Vagina (tissue), 2 donors: Measurements from ENCODE around the gene CAV3. TPM values are rescaled to one million over a fixed set of nuclear protein-coding genes. Genes with fewer than 3 reads are reported as not detected.

ENCODE experiments used
- DNase-seq, 2 donors: peaks; one replicate each; pipeline ENCODE4 v3.0.0-alpha.2; 2017; ENCODE audit errors: extremely low spot score in 2 of 2
- H3K27ac ChIP-seq: fragments of 200-600 bp; sonication (generic); one replicate; pipeline ENCODE4 v1.5.1; 2019
- H3K27me3 ChIP-seq: fragments of 200-600 bp; sonication (generic); one replicate; pipeline ENCODE4 v1.5.1; 2019
- H3K36me3 ChIP-seq, 2 donors: fragments of 200-600 bp; sonication (generic); one replicate each; pipeline ENCODE4 v1.5.1; 2017 to 2019
- H3K4me1 ChIP-seq: fragments of 200-600 bp; sonication (generic); one replicate; pipeline ENCODE4 v1.5.1; 2019
- H3K4me3 ChIP-seq, 2 donors: fragments of 200-600 bp; sonication (generic); 1 replicate in 1 of 2; 2 replicates in 1 of 2; pipeline ENCODE4 v1.5.1; 2016 to 2019
- H3K9me3 ChIP-seq: fragments of 200-600 bp; sonication (generic); one replicate; pipeline ENCODE4 v1.5.1; 2019
- POLR2A ChIP-seq, 2 donors: fragments of 450-650 bp; IDR thresholded peaks; one replicate each; pipeline ENCODE4 v1.6.1; 2017; ENCODE audit warnings: antibody characterized with exemption in 2 of 2, mild to moderate bottlenecking in 2 of 2, moderate library complexity in 2 of 2
- POLR2AphosphoS5 ChIP-seq, 2 donors: sonication (generic); formaldehyde crosslinking; IDR thresholded peaks; one replicate each; pipeline ENCODE4 v1.9.0; 2017; ENCODE audit warnings: antibody characterized with exemption in 2 of 2, mild to moderate bottlenecking in 2 of 2, low read depth in 1 of 2; ENCODE audit not compliant: insufficient read depth in 1 of 2
- intact Hi-C: fragments of 100-400 bp; cut with DNase I; formaldehyde crosslinking; loops from one replicate; pipeline ENCODE4 v1.15.1; 2023
- total RNA-seq: library from RNA; depleted of rRNA; stranded (reverse); fragments of >200 nt; gene quantifications from one replicate; pipeline ENCODE4 v1.2.3, GENCODE V29; 2016
- TF ChIP-seq, protein P1 (sequence below), 3 experiments: fragments of 450-650 bp in 2 of 3; fragments of 200-600 bp in 1 of 3; sonication (generic) in 1 of 3; IDR thresholded peaks; one replicate each; pipeline ENCODE4 v1.5.1; 2017 to 2019; ENCODE audit warnings: antibody characterized with exemption in 3 of 3, mild to moderate bottlenecking in 2 of 3, moderate library complexity in 2 of 3

Gene CAV3
- total RNA-seq, 1 donor from 2014 or later, result not detected

DNA sequence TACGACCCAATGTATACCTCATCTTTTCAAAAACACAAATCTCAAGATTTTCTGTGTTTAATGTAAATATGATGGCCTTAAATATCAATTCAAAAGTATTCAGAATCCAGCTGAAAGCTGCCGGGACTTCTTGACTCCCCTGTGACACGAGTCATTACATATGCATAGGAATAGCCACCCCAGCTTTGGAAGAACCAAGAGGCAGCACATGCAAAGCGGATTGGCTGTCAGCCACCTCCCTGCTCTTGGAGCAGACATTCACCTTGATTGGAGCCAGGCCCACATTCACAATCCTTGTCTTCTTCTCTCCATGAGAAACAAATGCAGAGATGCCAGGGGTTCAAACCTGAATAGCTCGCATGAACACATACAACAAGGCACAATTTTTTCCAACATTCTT lies 10.8 kb upstream of the CAV3 start:
- no peaks in the 10 kb centered on the region for H3K27me3 ChIP-seq
- no peak for DNase-seq

DNA sequence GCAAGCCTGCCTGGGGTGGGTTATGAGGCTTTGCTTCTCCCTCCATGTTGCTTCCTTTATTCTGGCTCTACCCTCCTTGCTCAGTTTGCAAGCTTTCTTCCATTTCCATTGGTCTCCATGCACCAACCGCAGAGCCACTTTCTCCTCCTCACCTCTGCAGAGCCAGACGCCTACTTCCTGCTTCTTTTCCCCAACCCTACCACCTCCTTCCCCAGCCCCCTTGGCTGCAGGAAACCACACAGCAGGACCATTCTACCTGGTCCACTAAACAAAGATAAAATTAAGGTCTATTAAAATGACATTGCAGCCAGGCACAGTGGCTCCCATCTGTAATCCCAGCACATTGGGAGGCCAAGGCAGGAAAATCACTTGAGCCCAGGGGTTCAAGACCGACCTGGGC lies 10.0 kb upstream of the CAV3 start:
- H3K27ac ChIP-seq, result no peak overlapping the region
- no peaks in the 10 kb centered on the region for H3K36me3 ChIP-seq
- H3K4me1 ChIP-seq, result no peaks in the 10 kb centered on the region
- intact Hi-C loops, result no loop called here
- no peaks in the 10 kb centered on the region for H3K9me3 ChIP-seq
- no peak for TF ChIP-seq POLR2AphosphoS5 (IDR thresholded peaks at IDR 0.05; ENCODE audit: insufficient read depth in 1 of 2, low read depth in 1 of 2)
- no peak for TF ChIP-seq POLR2A (IDR thresholded peaks at IDR 0.05)
- TF ChIP-seq, protein P1, sequence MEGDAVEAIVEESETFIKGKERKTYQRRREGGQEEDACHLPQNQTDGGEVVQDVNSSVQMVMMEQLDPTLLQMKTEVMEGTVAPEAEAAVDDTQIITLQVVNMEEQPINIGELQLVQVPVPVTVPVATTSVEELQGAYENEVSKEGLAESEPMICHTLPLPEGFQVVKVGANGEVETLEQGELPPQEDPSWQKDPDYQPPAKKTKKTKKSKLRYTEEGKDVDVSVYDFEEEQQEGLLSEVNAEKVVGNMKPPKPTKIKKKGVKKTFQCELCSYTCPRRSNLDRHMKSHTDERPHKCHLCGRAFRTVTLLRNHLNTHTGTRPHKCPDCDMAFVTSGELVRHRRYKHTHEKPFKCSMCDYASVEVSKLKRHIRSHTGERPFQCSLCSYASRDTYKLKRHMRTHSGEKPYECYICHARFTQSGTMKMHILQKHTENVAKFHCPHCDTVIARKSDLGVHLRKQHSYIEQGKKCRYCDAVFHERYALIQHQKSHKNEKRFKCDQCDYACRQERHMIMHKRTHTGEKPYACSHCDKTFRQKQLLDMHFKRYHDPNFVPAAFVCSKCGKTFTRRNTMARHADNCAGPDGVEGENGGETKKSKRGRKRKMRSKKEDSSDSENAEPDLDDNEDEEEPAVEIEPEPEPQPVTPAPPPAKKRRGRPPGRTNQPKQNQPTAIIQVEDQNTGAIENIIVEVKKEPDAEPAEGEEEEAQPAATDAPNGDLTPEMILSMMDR (IDR thresholded peaks at IDR 0.05), result no peak
- no peaks in the 10 kb centered on the region for H3K27me3 ChIP-seq
- H3K4me3 ChIP-seq, result no peak overlapping the region
- DNase-seq, result no peak

More for the DNA sequence above, 10.8 kb upstream of the CAV3 start:
- intact Hi-C loops, result no loop called here
- TF ChIP-seq, protein P1 (IDR thresholded peaks at IDR 0.05), result no peak
- TF ChIP-seq POLR2A (IDR thresholded peaks at IDR 0.05) (no peak), POLR2AphosphoS5 (IDR thresholded peaks at IDR 0.05; ENCODE audit: insufficient read depth in 1 of 2, low read depth in 1 of 2) (no peak)
- H3K4me3 ChIP-seq, result no peak overlapping the region
- no peaks in the 10 kb centered on the region for H3K4me1 ChIP-seq
- no peaks in the 10 kb centered on the region for H3K9me3 ChIP-seq
- no peak overlapping the region for H3K27ac ChIP-seq
- no peaks in the 10 kb centered on the region for H3K36me3 ChIP-seq

DNA sequence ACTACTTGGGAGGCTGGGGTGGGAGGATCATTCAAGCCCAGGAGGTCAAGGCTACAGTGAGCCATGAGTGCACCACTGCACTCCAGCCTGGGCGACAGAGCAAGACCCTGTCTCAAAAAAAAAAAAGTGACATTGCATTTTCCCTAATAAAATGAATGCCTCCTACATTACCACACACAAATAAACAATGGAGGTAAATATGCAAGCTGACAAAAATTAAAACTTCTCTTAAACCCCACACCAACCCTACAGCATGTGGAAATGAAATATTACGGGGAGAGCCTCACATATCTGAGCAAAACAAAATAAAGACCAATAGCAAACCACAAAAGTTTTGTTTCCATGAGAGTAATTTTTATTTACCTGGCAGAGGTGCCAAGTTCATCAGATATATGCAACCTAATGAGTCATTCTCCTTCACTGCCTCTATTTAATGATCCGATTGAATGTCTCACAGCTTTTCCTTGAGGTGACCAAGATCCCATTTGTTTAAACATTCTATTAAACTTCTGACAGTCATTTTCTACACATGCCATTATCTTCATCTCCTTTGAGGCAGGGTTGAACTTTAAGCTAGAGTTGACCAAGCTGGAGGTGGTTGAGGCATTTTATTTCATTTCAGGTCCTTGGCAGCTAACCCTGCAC lies 9.4 kb upstream of the CAV3 start:
- Histone ChIP-seq H3K27ac (no peak overlapping the region), H3K27me3 (no peaks in the 10 kb centered on the region), H3K4me3 (no peak overlapping the region), H3K36me3 (no peaks in the 10 kb centered on the region), H3K9me3 (no peaks in the 10 kb centered on the region), H3K4me1 (no peaks in the 10 kb centered on the region)
- DNase-seq, result no peak
- TF ChIP-seq POLR2AphosphoS5 (IDR thresholded peaks at IDR 0.05; ENCODE audit: insufficient read depth in 1 of 2, low read depth in 1 of 2), result no peak
- TF ChIP-seq, protein P1 (IDR thresholded peaks at IDR 0.05), result no peak
- no peak for TF ChIP-seq POLR2A (IDR thresholded peaks at IDR 0.05)
- intact Hi-C loops, result no loop called here

DNA sequence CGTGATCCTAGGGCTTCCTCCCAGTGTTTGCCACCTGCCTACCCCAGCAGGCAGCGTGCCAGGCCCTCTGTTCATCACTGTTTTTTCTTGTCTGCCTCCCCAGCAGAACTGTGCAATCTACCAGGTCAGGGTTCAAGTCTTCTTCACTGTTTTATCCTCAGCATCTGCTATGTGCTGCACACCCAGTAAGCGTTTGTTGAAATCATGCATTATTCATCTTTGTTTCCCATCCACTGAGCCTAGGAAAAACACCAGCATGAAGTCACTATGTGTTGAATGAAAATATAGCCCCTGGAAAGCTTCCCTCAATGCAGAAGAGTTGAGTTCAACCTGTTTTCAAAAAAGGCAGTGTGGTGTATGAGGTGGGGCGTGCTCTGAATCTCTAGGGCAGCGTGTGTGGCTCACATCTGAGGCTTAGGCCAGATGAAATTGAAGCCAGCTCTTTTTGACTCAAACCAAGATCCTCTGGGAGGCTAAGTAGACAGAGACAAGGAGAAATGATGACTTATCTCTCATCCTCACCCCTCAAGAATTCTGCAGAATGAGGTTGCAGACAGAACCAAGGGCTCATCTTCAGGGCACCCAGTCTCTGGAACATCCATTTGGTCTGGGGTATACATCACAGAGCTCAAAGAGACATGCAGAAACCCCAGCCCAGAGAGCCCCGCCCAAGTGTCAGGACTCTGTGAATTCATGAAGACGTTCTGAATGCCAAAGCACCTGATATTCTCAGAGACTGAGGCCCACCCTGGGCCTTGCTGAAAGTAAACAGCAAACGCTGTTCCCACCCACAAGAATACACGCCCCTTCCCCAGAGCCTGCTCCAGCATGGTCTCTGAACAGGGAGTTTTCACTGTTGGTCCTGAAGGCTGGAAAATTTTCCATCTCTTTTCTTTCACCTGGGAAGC lies 5.7 kb upstream of the CAV3 start:
- no peak for DNase-seq
- intact Hi-C loops, result no loop called here
- Histone ChIP-seq H3K27ac (no peak overlapping the region), H3K27me3 (no peaks in the 10 kb centered on the region), H3K36me3 (no peaks in the 10 kb centered on the region), H3K4me3 (no peak overlapping the region), H3K9me3 (no peaks in the 10 kb centered on the region), H3K4me1 (no peaks in the 10 kb centered on the region)
- TF ChIP-seq, protein P1 (IDR thresholded peaks at IDR 0.05), result no peak
- TF ChIP-seq POLR2AphosphoS5 (IDR thresholded peaks at IDR 0.05; ENCODE audit: insufficient read depth in 1 of 2, low read depth in 1 of 2), result no peak
- TF ChIP-seq POLR2A (IDR thresholded peaks at IDR 0.05), result no peak

DNA sequence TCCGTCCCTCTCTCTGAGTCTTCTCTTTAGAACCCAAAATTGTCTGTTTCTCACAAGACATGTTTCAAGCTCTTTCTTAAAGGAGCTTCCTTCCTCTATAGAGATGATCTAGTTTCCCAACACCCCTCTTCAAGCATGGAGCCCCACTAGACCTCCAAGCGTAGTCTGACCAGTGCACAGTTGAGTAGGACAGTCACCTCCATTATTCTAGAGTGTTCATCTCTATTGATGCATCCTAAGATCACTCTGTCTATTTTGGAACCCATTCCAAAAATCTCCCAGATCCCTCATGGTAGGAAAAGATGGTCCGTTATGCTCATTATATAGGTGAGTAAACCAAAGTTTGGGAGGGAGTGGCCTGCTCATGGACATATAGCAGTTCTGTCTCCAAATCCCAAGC lies 4.1 kb upstream of the CAV3 start:
- Histone ChIP-seq H3K27me3 (no peaks in the 10 kb centered on the region), H3K4me3 (no peak overlapping the region), H3K36me3 (no peaks in the 10 kb centered on the region), H3K9me3 (no peaks in the 10 kb centered on the region), H3K4me1 (no peaks in the 10 kb centered on the region), H3K27ac (no peak overlapping the region)
- intact Hi-C loops, result no loop called here
- TF ChIP-seq POLR2AphosphoS5 (IDR thresholded peaks at IDR 0.05; ENCODE audit: insufficient read depth in 1 of 2, low read depth in 1 of 2) (no peak), POLR2A (IDR thresholded peaks at IDR 0.05) (no peak)
- DNase-seq, result no peak
